ENCODE results near the gene ATG2B. TPM values are rescaled to one million over a fixed set of nuclear protein-coding genes. Genes with fewer than 3 reads are reported as not detected.

ATG2B gene
- total and polyA plus RNA-seq, 10 of the 15 experiments (the other 5 are each of a cell fraction or from before 2014, with no cell fraction given) = 0.84 to 15.4 (median 9.9) TPM

DNA sequence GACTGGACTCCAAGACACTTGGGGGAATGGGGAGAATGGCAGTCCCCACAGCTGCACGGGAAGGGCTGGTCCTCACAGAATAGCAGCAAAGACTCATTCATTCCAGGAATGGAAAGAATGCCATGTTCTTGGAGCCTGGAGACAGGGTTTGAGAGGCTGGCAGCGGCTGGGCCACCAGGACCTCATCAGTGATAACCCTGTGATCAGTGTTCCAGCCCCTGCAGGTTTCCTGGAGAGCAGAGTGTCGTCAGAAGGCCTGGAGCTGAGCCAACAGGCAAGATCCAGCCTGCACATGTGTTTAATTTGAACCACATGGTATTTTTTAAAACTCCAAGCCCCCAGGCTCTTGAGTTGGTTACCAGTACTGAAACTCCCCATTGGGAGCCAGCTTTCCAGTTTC lies 95.8 kb downstream of the ATG2B start:
- Histone ChIP-seq H3K36me3 (ENCODE audit: control insufficient read depth in 2 of 2, insufficient read depth in 2 of 2, low read length in 1 of 2) (no peaks in the 10 kb centered on the region), H3K27me3 (replicated peaks in 1 of 2; ENCODE audit: control insufficient read depth in 2 of 2, insufficient read depth in 2 of 2, low read length in 1 of 2) (peaks cover 0 to 1% of the 10 kb centered on the region in 2 experiments; a peak in 2 of 4 replicates), H3K4me2 (ENCODE audit: control insufficient read depth, insufficient read depth) (no peak overlapping the region), H3K27ac (ENCODE audit: control insufficient read depth, insufficient read depth) (no peak overlapping the region), H3K79me2 (ENCODE audit: control insufficient read depth, insufficient read depth, low read length) (no peaks in the 10 kb centered on the region), H3K9ac (ENCODE audit: control insufficient read depth, insufficient read depth, low read length) (no peak overlapping the region), H2AFZ (ENCODE audit: control insufficient read depth, low read depth, low read length) (no peak overlapping the region), H3K4me1 (ENCODE audit: control insufficient read depth, insufficient read depth, low read length) (no peaks in the 10 kb centered on the region), H3K9me3 (replicated peaks; ENCODE audit: control insufficient read depth, insufficient read depth, low read length) (no peaks in the 10 kb centered on the region), H3K4me3 (no peak overlapping the region), H4K20me1 (ENCODE audit: control insufficient read depth, insufficient read depth) (no peaks in the 10 kb centered on the region)
- no peak for ATAC-seq
- in situ Hi-C loops (cut with MboI) (no loop called here), intact Hi-C loops (cut with micrococcal nuclease; ENCODE audit: unreplicated experiment) (no loop called here)
- TF ChIP-seq YY1 (IDR thresholded peaks at IDR 0.05; ENCODE audit: low read depth, low read length) = no peak
- no peak for TF ChIP-seq CREM (IDR thresholded peaks at IDR 0.05; ENCODE audit: low read depth)
- TF ChIP-seq MTA3 (IDR thresholded peaks at IDR 0.05; ENCODE audit: borderline replicate concordance, low read length) = no peak
- no peak for TF ChIP-seq ZSCAN29 (IDR thresholded peaks at IDR 0.05)
- no peak for TF ChIP-seq IKZF1 (conservative IDR thresholded peaks at IDR 0.05)
- TF ChIP-seq, protein P1, sequence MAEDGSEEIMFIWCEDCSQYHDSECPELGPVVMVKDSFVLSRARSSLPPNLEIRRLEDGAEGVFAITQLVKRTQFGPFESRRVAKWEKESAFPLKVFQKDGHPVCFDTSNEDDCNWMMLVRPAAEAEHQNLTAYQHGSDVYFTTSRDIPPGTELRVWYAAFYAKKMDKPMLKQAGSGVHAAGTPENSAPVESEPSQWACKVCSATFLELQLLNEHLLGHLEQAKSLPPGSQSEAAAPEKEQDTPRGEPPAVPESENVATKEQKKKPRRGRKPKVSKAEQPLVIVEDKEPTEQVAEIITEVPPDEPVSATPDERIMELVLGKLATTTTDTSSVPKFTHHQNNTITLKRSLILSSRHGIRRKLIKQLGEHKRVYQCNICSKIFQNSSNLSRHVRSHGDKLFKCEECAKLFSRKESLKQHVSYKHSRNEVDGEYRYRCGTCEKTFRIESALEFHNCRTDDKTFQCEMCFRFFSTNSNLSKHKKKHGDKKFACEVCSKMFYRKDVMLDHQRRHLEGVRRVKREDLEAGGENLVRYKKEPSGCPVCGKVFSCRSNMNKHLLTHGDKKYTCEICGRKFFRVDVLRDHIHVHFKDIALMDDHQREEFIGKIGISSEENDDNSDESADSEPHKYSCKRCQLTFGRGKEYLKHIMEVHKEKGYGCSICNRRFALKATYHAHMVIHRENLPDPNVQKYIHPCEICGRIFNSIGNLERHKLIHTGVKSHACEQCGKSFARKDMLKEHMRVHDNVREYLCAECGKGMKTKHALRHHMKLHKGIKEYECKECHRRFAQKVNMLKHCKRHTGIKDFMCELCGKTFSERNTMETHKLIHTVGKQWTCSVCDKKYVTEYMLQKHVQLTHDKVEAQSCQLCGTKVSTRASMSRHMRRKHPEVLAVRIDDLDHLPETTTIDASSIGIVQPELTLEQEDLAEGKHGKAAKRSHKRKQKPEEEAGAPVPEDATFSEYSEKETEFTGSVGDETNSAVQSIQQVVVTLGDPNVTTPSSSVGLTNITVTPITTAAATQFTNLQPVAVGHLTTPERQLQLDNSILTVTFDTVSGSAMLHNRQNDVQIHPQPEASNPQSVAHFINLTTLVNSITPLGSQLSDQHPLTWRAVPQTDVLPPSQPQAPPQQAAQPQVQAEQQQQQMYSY (CRISPR knock-in tag; IDR thresholded peaks at IDR 0.05) = no peak
- no peak for TF ChIP-seq SREBF2 (IDR thresholded peaks at IDR 0.05; ENCODE audit: low read length)
- no peak for TF ChIP-seq HCFC1 (IDR thresholded peaks at IDR 0.05; ENCODE audit: low read length)
- TF ChIP-seq SPI1 (IDR thresholded peaks at IDR 0.05; ENCODE audit: borderline replicate concordance, insufficient read depth, low read depth, low read length) = no peak
- TF ChIP-seq SIN3A (IDR thresholded peaks at IDR 0.05; ENCODE audit: low read depth, low read length) = no peak
- no peak for TF ChIP-seq IRF4 (IDR thresholded peaks at IDR 0.05; ENCODE audit: low read depth, low read length)
- no peak for TF ChIP-seq CHD1 (IDR thresholded peaks at IDR 0.05; ENCODE audit: low read depth, low read length)
- no peak for TF ChIP-seq POLR2A (IDR thresholded peaks at IDR 0.05; ENCODE audit: low read depth, low read length)
- no peak for TF ChIP-seq CBX3 (IDR thresholded peaks at IDR 0.05; ENCODE audit: borderline replicate concordance, low read depth)
- no peak for TF ChIP-seq STAT3 (IDR thresholded peaks at IDR 0.05; ENCODE audit: low read depth, low read length)
- TF ChIP-seq, protein P2, sequence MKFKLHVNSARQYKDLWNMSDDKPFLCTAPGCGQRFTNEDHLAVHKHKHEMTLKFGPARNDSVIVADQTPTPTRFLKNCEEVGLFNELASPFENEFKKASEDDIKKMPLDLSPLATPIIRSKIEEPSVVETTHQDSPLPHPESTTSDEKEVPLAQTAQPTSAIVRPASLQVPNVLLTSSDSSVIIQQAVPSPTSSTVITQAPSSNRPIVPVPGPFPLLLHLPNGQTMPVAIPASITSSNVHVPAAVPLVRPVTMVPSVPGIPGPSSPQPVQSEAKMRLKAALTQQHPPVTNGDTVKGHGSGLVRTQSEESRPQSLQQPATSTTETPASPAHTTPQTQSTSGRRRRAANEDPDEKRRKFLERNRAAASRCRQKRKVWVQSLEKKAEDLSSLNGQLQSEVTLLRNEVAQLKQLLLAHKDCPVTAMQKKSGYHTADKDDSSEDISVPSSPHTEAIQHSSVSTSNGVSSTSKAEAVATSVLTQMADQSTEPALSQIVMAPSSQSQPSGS (IDR thresholded peaks at IDR 0.05; ENCODE audit: low read length) = no peak
- no peak for TF ChIP-seq SP1 (IDR thresholded peaks at IDR 0.05; ENCODE audit: low read depth, low read length)
- no peak for TF ChIP-seq HDGF (IDR thresholded peaks at IDR 0.05)
- ChIA-PET CTCF (no interaction called here), SMC1A (ENCODE audit: uncharacterized antibody, unreplicated experiment) (no interaction called here), RAD21 (ENCODE audit: unreplicated experiment) (no interaction called here), POLR2A (no interaction called here)
- 36% methylated on average over 3 of the region's 3 CpGs for WGBS (ENCODE audit: insufficient coverage, insufficient replicate concordance, low lambda C conversion rate, missing lambda C conversion rate)
- no TSS peak for BruUV-seq (replicated peaks)
- no peak for FAIRE-seq
- no peak for DNase-seq (ENCODE audit: low read depth, low spot score)
